Activated T-helper 2 cell treated with anti-CD3 and anti-CD28 coated beads, Interferon-gamma antibody, Interleukin-2, Interleukin-4, amounts not matched to agents 10 μg/mL and 5 μg/mL and 100 μg/mL, durations not matched to agents 14 hours and 24 hours and 36 hours (primary cell): ENCODE results near the gene HSDL2. TPM values are rescaled to one million over a fixed set of nuclear protein-coding genes. Genes with fewer than 3 reads are reported as not detected.
"Not testable (repeated sequence)": the region's sequence is repeated elsewhere in the genome, so short reads cannot be mapped to it uniquely, and the experiment has no call there.

ENCODE experiments used
- DNase-seq: peaks from one replicate; pipeline ENCODE4 v3.0.0; 2021; ENCODE audit warnings: low spot score
- H3K27ac Mint-ChIP-seq: one replicate; pipeline ENCODE4 v1.8.0; 2021; ENCODE audit warnings: mixed read lengths
- H3K27me3 Mint-ChIP-seq: one replicate; pipeline ENCODE4 v1.8.0; 2021; ENCODE audit warnings: low read depth, mixed read lengths
- H3K36me3 Mint-ChIP-seq: one replicate; pipeline ENCODE4 v1.8.0; 2021; ENCODE audit warnings: low read depth, mixed read lengths
- H3K4me1 Mint-ChIP-seq: one replicate; pipeline ENCODE4 v1.8.0; 2021; ENCODE audit warnings: low read depth, mixed read lengths
- H3K4me3 Mint-ChIP-seq: one replicate; pipeline ENCODE4 v1.8.0; 2021; ENCODE audit warnings: low read depth, mild to moderate bottlenecking, moderate library complexity, mixed read lengths
- H3K9me3 Mint-ChIP-seq: one replicate; pipeline ENCODE4 v1.8.0; 2021; ENCODE audit warnings: mixed read lengths
- intact Hi-C: fragments of 100-400 bp; cut with micrococcal nuclease; formaldehyde crosslinking; loops from one replicate; pipeline ENCODE4 v1.15.1; 2023
- total RNA-seq: library from RNA; stranded (reverse); gene quantifications from 2 replicates; pipeline ENCODE4 v1.2.3, GENCODE V29; 2022

HSDL2 gene
- total RNA-seq, 1 donor from 2014 or later, result 21.8 TPM

GRCh38 chr9:112411626-112412027 is 31.7 kb downstream of the HSDL2 start:
- Mint-ChIP-seq H3K9me3 (no peaks in the 10 kb centered on the region), H3K4me1 (no peaks in the 10 kb centered on the region), H3K4me3 (no peak overlapping the region)

GRCh38 chr9:112413728-112414127 is 33.8 kb downstream of the HSDL2 start:
- H3K36me3 Mint-ChIP-seq, H3K27ac Mint-ChIP-seq, DNase-seq, H3K9me3 Mint-ChIP-seq, H3K4me1 Mint-ChIP-seq, H3K27me3 Mint-ChIP-seq, intact Hi-C loops, H3K4me3 Mint-ChIP-seq: not testable (repeated sequence)

More at GRCh38 chr9:112411626-112412027, 31.7 kb downstream of the HSDL2 start:
- H3K27ac Mint-ChIP-seq, result no peak overlapping the region
- H3K27me3 Mint-ChIP-seq, result no peaks in the 10 kb centered on the region
- peaks cover 12% of the 10 kb centered on the region for H3K36me3 Mint-ChIP-seq
- intact Hi-C loops, result no loop called here
- no peak for DNase-seq

- Mint-ChIP-seq H3K36me3 (peaks cover 14% of the 10 kb centered on the region), H3K4me1 (no peaks in the 10 kb centered on the region), H3K27ac (no peak overlapping the region), H3K4me3 (no peak overlapping the region), H3K9me3 (no peaks in the 10 kb centered on the region), H3K27me3 (no peaks in the 10 kb centered on the region)
- intact Hi-C loops, result no loop called here
- DNase-seq, result no peak
Observed at GRCh38 chr9:112420208-112420607, 40.3 kb downstream of the HSDL2 start.

GRCh38 chr9:112421771-112422222 is 41.9 kb downstream of the HSDL2 start:
- H3K9me3 Mint-ChIP-seq, result no peaks in the 10 kb centered on the region
- intact Hi-C loops, result no loop called here
- peaks cover 12% of the 10 kb centered on the region for H3K36me3 Mint-ChIP-seq

GRCh38 chr9:112422417-112423148 is 42.7 kb downstream of the HSDL2 start:
- intact Hi-C loops, result no loop called here
- Mint-ChIP-seq H3K4me1 (no peaks in the 10 kb centered on the region), H3K9me3 (no peaks in the 10 kb centered on the region)

More at GRCh38 chr9:112421771-112422222, 41.9 kb downstream of the HSDL2 start:
- no peak overlapping the region for H3K4me3 Mint-ChIP-seq
- no peaks in the 10 kb centered on the region for H3K27me3 Mint-ChIP-seq
- no peak overlapping the region for H3K27ac Mint-ChIP-seq
- DNase-seq, result no peak
- no peaks in the 10 kb centered on the region for H3K4me1 Mint-ChIP-seq

GRCh38 chr9:112430006-112430522 is 50.2 kb downstream of the HSDL2 start:
- Mint-ChIP-seq H3K27ac (no peak overlapping the region), H3K27me3 (no peaks in the 10 kb centered on the region), H3K4me1 (no peaks in the 10 kb centered on the region), H3K36me3 (no peaks in the 10 kb centered on the region), H3K9me3 (no peaks in the 10 kb centered on the region), H3K4me3 (no peak overlapping the region)
- intact Hi-C loops, result no loop called here
- no peak for DNase-seq

More at GRCh38 chr9:112422417-112423148, 42.7 kb downstream of the HSDL2 start:
- Mint-ChIP-seq H3K27ac (no peak overlapping the region), H3K27me3 (no peaks in the 10 kb centered on the region), H3K36me3 (peaks cover 12% of the 10 kb centered on the region), H3K4me3 (no peak overlapping the region)
- DNase-seq, result no peak

- H3K36me3 Mint-ChIP-seq, result no peaks in the 10 kb centered on the region
- no peaks in the 10 kb centered on the region for H3K9me3 Mint-ChIP-seq
- H3K27ac Mint-ChIP-seq, result no peak overlapping the region
- no peaks in the 10 kb centered on the region for H3K27me3 Mint-ChIP-seq
- no peak overlapping the region for H3K4me3 Mint-ChIP-seq
- no peak for DNase-seq
- no peaks in the 10 kb centered on the region for H3K4me1 Mint-ChIP-seq
- intact Hi-C loops, result no loop called here
Observed at GRCh38 chr9:112433499-112434392, 53.8 kb downstream of the HSDL2 start.

GRCh38 chr9:112434487-112434886 is 54.6 kb downstream of the HSDL2 start:
- H3K9me3 Mint-ChIP-seq, result no peaks in the 10 kb centered on the region
- no peak for DNase-seq
- no peaks in the 10 kb centered on the region for H3K27me3 Mint-ChIP-seq
- intact Hi-C loops, result no loop called here
- H3K4me1 Mint-ChIP-seq, result no peaks in the 10 kb centered on the region
- H3K4me3 Mint-ChIP-seq, result no peak overlapping the region
- H3K27ac Mint-ChIP-seq, result no peak overlapping the region
- no peaks in the 10 kb centered on the region for H3K36me3 Mint-ChIP-seq

- no peak overlapping the region for H3K27ac Mint-ChIP-seq
- intact Hi-C loops, result no loop called here
- H3K36me3 Mint-ChIP-seq, result no peaks in the 10 kb centered on the region
Observed at GRCh38 chr9:112437406-112437805, 57.5 kb downstream of the HSDL2 start.

GRCh38 chr9:112439171-112439570 is 59.3 kb downstream of the HSDL2 start:
- intact Hi-C loops, result no loop called here
- H3K27ac Mint-ChIP-seq, result no peak overlapping the region
- no peaks in the 10 kb centered on the region for H3K4me1 Mint-ChIP-seq
- no peaks in the 10 kb centered on the region for H3K36me3 Mint-ChIP-seq
- no peak for DNase-seq
- H3K9me3 Mint-ChIP-seq, result no peaks in the 10 kb centered on the region
- H3K4me3 Mint-ChIP-seq, result no peak overlapping the region
- H3K27me3 Mint-ChIP-seq, result no peaks in the 10 kb centered on the region

More at GRCh38 chr9:112437406-112437805, 57.5 kb downstream of the HSDL2 start:
- H3K4me3 Mint-ChIP-seq, result no peak overlapping the region
- H3K4me1 Mint-ChIP-seq, result no peaks in the 10 kb centered on the region
- H3K27me3 Mint-ChIP-seq, result no peaks in the 10 kb centered on the region
- no peak for DNase-seq
- H3K9me3 Mint-ChIP-seq, result no peaks in the 10 kb centered on the region

GRCh38 chr9:112439825-112440224 is 59.9 kb downstream of the HSDL2 start:
- Mint-ChIP-seq H3K4me3 (no peak overlapping the region), H3K27me3 (no peaks in the 10 kb centered on the region), H3K36me3 (no peaks in the 10 kb centered on the region), H3K27ac (no peak overlapping the region), H3K4me1 (no peaks in the 10 kb centered on the region), H3K9me3 (no peaks in the 10 kb centered on the region)
- intact Hi-C loops, result no loop called here
- no peak for DNase-seq

GRCh38 chr9:112443200-112443599 is 63.3 kb downstream of the HSDL2 start:
- H3K36me3 Mint-ChIP-seq, result no peaks in the 10 kb centered on the region
- H3K4me1 Mint-ChIP-seq, result peaks cover 2% of the 10 kb centered on the region
- no peaks in the 10 kb centered on the region for H3K27me3 Mint-ChIP-seq
- intact Hi-C loops, result no loop called here
- H3K9me3 Mint-ChIP-seq, result no peaks in the 10 kb centered on the region
- DNase-seq, result no peak
- H3K4me3 Mint-ChIP-seq, result no peak overlapping the region
- H3K27ac Mint-ChIP-seq, result no peak overlapping the region

- H3K27me3 Mint-ChIP-seq, result no peaks in the 10 kb centered on the region
- H3K27ac Mint-ChIP-seq, result no peak overlapping the region
- H3K36me3 Mint-ChIP-seq, result no peaks in the 10 kb centered on the region
- intact Hi-C loops, result no loop called here
- no peaks in the 10 kb centered on the region for H3K9me3 Mint-ChIP-seq
- H3K4me1 Mint-ChIP-seq, result peaks cover 2% of the 10 kb centered on the region
- no peak overlapping the region for H3K4me3 Mint-ChIP-seq
- no peak for DNase-seq
Observed at GRCh38 chr9:112443636-112444035, 63.7 kb downstream of the HSDL2 start.
